C4-2B (cell line): Measurements from ENCODE around the gene VSTM2L.

Experiments used
- CTCF ChIP-seq: fragments of 450-650 bp; conservative IDR thresholded peaks from 2 replicates; pipeline ENCODE4 v1.5.1; 2017; ENCODE audit warnings: mild to moderate bottlenecking
- ZFX ChIP-seq: fragments of 450-650 bp; IDR thresholded peaks from 2 replicates; pipeline ENCODE4 v1.6.1; 2017

GRCh38 chr20:37968841-37969401, 66.0 kb downstream of the VSTM2L start:
- TF ChIP-seq CTCF, result no peak
- no peak for TF ChIP-seq ZFX
